Duodenal mucosa (tissue), 2 donors: Measurements from ENCODE around the gene NOG.

Source experiments
- H3K27ac ChIP-seq: one replicate; pipeline ENCODE4 v1.7.0; 2013; ENCODE audit warnings: low read depth, low read length
- H3K27me3 ChIP-seq, 2 donors: one replicate each; pipeline ENCODE4 v1.7.0; 2013; ENCODE audit warnings: low read length in 2 of 2, control low read depth in 1 of 2; ENCODE audit not compliant: insufficient read depth in 2 of 2, control insufficient read depth in 1 of 2
- H3K36me3 ChIP-seq, 2 donors: one replicate each; pipeline ENCODE4 v1.7.0; 2013; ENCODE audit warnings: low read length in 2 of 2, control low read depth in 1 of 2; ENCODE audit not compliant: insufficient read depth in 2 of 2, control insufficient read depth in 1 of 2
- H3K4me1 ChIP-seq, 2 donors: one replicate each; pipeline ENCODE4 v1.7.0; 2013; ENCODE audit warnings: low read length in 2 of 2, control low read depth in 1 of 2; ENCODE audit not compliant: insufficient read depth in 2 of 2, control insufficient read depth in 1 of 2
- H3K4me3 ChIP-seq, 2 donors: one replicate each; pipeline ENCODE4 v1.7.0; 2013; ENCODE audit warnings: low read length in 2 of 2, low read depth in 1 of 2
- H3K9ac ChIP-seq, 2 donors: one replicate each; pipeline ENCODE4 v1.7.0; 2013; ENCODE audit warnings: low read length in 2 of 2, low read depth in 1 of 2
- H3K9me3 ChIP-seq, 2 donors: one replicate each; pipeline ENCODE4 v1.7.0; 2013; ENCODE audit warnings: low read length in 2 of 2, control low read depth in 1 of 2; ENCODE audit not compliant: control insufficient read depth in 1 of 2

Gene NOG

GRCh38 chr17:56596691-56597494 lies 3.4 kb downstream of the NOG start:
- Histone ChIP-seq H3K9me3 (no peaks in the 10 kb centered on the region), H3K36me3 (no peaks in the 10 kb centered on the region), H3K27me3 (peaks cover 40 to 46% of the 10 kb centered on the region in 2 donors), H3K4me1 (peaks cover 24% of the 10 kb centered on the region in 2 donors), H3K9ac (no peak overlapping the region), H3K27ac (no peak overlapping the region), H3K4me3 (no peak overlapping the region)

- Histone ChIP-seq H3K4me3 (no peak overlapping the region), H3K36me3 (no peaks in the 10 kb centered on the region), H3K27me3 (peaks cover 35 to 41% of the 10 kb centered on the region in 2 donors), H3K4me1 (peaks cover 24 to 27% of the 10 kb centered on the region in 2 donors), H3K27ac (no peak overlapping the region), H3K9ac (no peak overlapping the region), H3K9me3 (no peaks in the 10 kb centered on the region)
These were observed 4.0 kb downstream of the NOG start for GRCh38 chr17:56597495-56597990.

GRCh38 chr17:56598466-56598865 lies 5.0 kb downstream of the NOG start:
- Histone ChIP-seq H3K4me1 (peaks cover 23 to 28% of the 10 kb centered on the region in 2 donors), H3K27me3 (peaks cover 35 to 37% of the 10 kb centered on the region in 2 donors), H3K36me3 (no peaks in the 10 kb centered on the region), H3K9ac (no peak overlapping the region), H3K9me3 (no peaks in the 10 kb centered on the region), H3K27ac (no peak overlapping the region), H3K4me3 (no peak overlapping the region)

- no peak overlapping the region for H3K9ac ChIP-seq
- no peaks in the 10 kb centered on the region for H3K9me3 ChIP-seq
- H3K4me1 ChIP-seq: peaks cover 27 to 28% of the 10 kb centered on the region in 2 donors
- peaks cover 35 to 36% of the 10 kb centered on the region in 2 donors for H3K27me3 ChIP-seq
- no peak overlapping the region for H3K27ac ChIP-seq
- no peak overlapping the region for H3K4me3 ChIP-seq
- no peaks in the 10 kb centered on the region for H3K36me3 ChIP-seq
These were observed 5.6 kb downstream of the NOG start for GRCh38 chr17:56599088-56599487.

- Histone ChIP-seq H3K9ac (no peak overlapping the region), H3K4me1 (peaks cover 24 to 26% of the 10 kb centered on the region in 2 donors), H3K9me3 (no peaks in the 10 kb centered on the region), H3K4me3 (no peak overlapping the region), H3K36me3 (no peaks in the 10 kb centered on the region), H3K27me3 (peaks cover 31 to 35% of the 10 kb centered on the region in 2 donors), H3K27ac (no peak overlapping the region)
These were observed 6.1 kb downstream of the NOG start for GRCh38 chr17:56599566-56599965.

- Histone ChIP-seq H3K27me3 (peaks cover 24 to 30% of the 10 kb centered on the region in 2 donors), H3K4me1 (peaks cover 22% of the 10 kb centered on the region in 2 donors), H3K36me3 (no peaks in the 10 kb centered on the region), H3K4me3 (no peak overlapping the region), H3K9ac (no peak overlapping the region), H3K27ac (no peak overlapping the region), H3K9me3 (no peaks in the 10 kb centered on the region)
These were observed 6.8 kb downstream of the NOG start for GRCh38 chr17:56600256-56600655.

- no peaks in the 10 kb centered on the region for H3K9me3 ChIP-seq
These were observed 8.1 kb downstream of the NOG start for GRCh38 chr17:56601591-56601990.

GRCh38 chr17:56602292-56603130 lies 9.0 kb downstream of the NOG start:
- peaks cover 11 to 12% of the 10 kb centered on the region in 2 donors for H3K27me3 ChIP-seq
- H3K36me3 ChIP-seq: no peaks in the 10 kb centered on the region
- no peaks in the 10 kb centered on the region for H3K9me3 ChIP-seq
- no peak overlapping the region for H3K4me3 ChIP-seq
- no peak overlapping the region for H3K27ac ChIP-seq
- no peak overlapping the region for H3K9ac ChIP-seq
- H3K4me1 ChIP-seq: peaks cover 7 to 13% of the 10 kb centered on the region in 2 donors

More at GRCh38 chr17:56601591-56601990, 8.1 kb downstream of the NOG start:
- Histone ChIP-seq H3K9ac (no peak overlapping the region), H3K27ac (no peak overlapping the region), H3K36me3 (no peaks in the 10 kb centered on the region), H3K4me1 (peaks cover 15 to 16% of the 10 kb centered on the region in 2 donors), H3K4me3 (no peak overlapping the region), H3K27me3 (peaks cover 16 to 18% of the 10 kb centered on the region in 2 donors)

- Histone ChIP-seq H3K4me3 (no peak overlapping the region), H3K4me1 (peaks cover 4 to 13% of the 10 kb centered on the region in 2 donors), H3K36me3 (no peaks in the 10 kb centered on the region), H3K27me3 (peaks cover under 1% of the 10 kb centered on the region in 2 donors), H3K9ac (no peak overlapping the region), H3K27ac (no peak overlapping the region), H3K9me3 (no peaks in the 10 kb centered on the region)
These were observed 10.2 kb downstream of the NOG start for GRCh38 chr17:56603486-56604238.
